Progenitor cell of endocrine pancreas (in vitro differentiated cells): Measurements from ENCODE around the gene OR5AU1. TPM values are rescaled to one million over a fixed set of nuclear protein-coding genes. Genes with fewer than 3 reads are reported as not detected.
A peak's percentile ranks its signal among the peaks of the same experiment; 100 is the strongest.

Source experiments
- DNase-seq: peaks from one replicate; pipeline ENCODE4 v3.0.0; 2021; ENCODE audit warnings: low spot score; ENCODE audit not compliant: unreplicated experiment
- H3K27ac Mint-ChIP-seq: 2 replicates; pipeline ENCODE4 v1.8.0; 2021; ENCODE audit warnings: mild to moderate bottlenecking, moderate library complexity, mixed read lengths
- H3K27me3 Mint-ChIP-seq: 2 replicates; pipeline ENCODE4 v1.8.0; 2021; ENCODE audit warnings: mixed read lengths
- H3K36me3 Mint-ChIP-seq: 2 replicates; pipeline ENCODE4 v1.8.0; 2022; ENCODE audit warnings: mixed read lengths; ENCODE audit not compliant: insufficient read depth
- H3K4me1 Mint-ChIP-seq: 2 replicates; pipeline ENCODE4 v1.8.0; 2021; ENCODE audit warnings: low read depth, mixed read lengths
- H3K4me3 Mint-ChIP-seq: 2 replicates; pipeline ENCODE4 v1.8.0; 2021; ENCODE audit warnings: low read depth, mild to moderate bottlenecking, moderate library complexity, mixed read lengths
- H3K9me3 Mint-ChIP-seq: 2 replicates; pipeline ENCODE4 v1.8.0; 2021; ENCODE audit warnings: low read depth, mixed read lengths
- CTCF ChIP-seq: fragments of 200-600 bp; sonication (generic); IDR thresholded peaks from one replicate; pipeline ENCODE4 v1.5.0; 2021; ENCODE audit warnings: antibody characterized with exemption, mild to moderate bottlenecking; ENCODE audit not compliant: unreplicated experiment
- total RNA-seq: library from RNA; stranded (reverse); gene quantifications from 2 replicates; pipeline ENCODE4 v1.2.1, GENCODE V29; 2021

The OR5AU1 gene
- total RNA-seq, 1 donor from 2014 or later = not detected

- TF ChIP-seq CTCF = no peak
- no peaks in the 10 kb centered on the region for H3K36me3 Mint-ChIP-seq
- H3K4me3 Mint-ChIP-seq = peak overlapping the region; percentile 41
- H3K27ac Mint-ChIP-seq = no peak overlapping the region
- peaks cover 2% of the 10 kb centered on the region for H3K4me1 Mint-ChIP-seq
- H3K27me3 Mint-ChIP-seq = peaks cover 5% of the 10 kb centered on the region
- DNase-seq = peak; percentile 46
- H3K9me3 Mint-ChIP-seq = peaks cover under 1% of the 10 kb centered on the region
Observed at GRCh38 chr14:21191809-21192446, 36.1 kb upstream of the OR5AU1 start.

- no peak for TF ChIP-seq CTCF
- DNase-seq = no peak
- Mint-ChIP-seq H3K4me1 (peaks cover 2% of the 10 kb centered on the region), H3K27ac (no peak overlapping the region), H3K27me3 (peaks cover 5% of the 10 kb centered on the region), H3K4me3 (peak overlapping the region; percentile 29), H3K36me3 (no peaks in the 10 kb centered on the region), H3K9me3 (no peaks in the 10 kb centered on the region)
Observed at GRCh38 chr14:21191261-21191808, 35.5 kb upstream of the OR5AU1 start.

- Mint-ChIP-seq H3K36me3 (no peaks in the 10 kb centered on the region), H3K4me3 (no peak overlapping the region), H3K27me3 (no peaks in the 10 kb centered on the region), H3K4me1 (no peaks in the 10 kb centered on the region), H3K9me3 (peaks cover 11% of the 10 kb centered on the region), H3K27ac (no peak overlapping the region)
- no peak for TF ChIP-seq CTCF
- no peak for DNase-seq
Observed at GRCh38 chr14:21185491-21185890, 29.6 kb upstream of the OR5AU1 start.

GRCh38 chr14:21184254-21184653, 28.4 kb upstream of the OR5AU1 start:
- no peak overlapping the region for H3K27ac Mint-ChIP-seq
- H3K4me3 Mint-ChIP-seq = no peak overlapping the region
- H3K9me3 Mint-ChIP-seq = peaks cover 11% of the 10 kb centered on the region
- TF ChIP-seq CTCF = no peak
- DNase-seq = no peak
- no peaks in the 10 kb centered on the region for H3K4me1 Mint-ChIP-seq
- H3K27me3 Mint-ChIP-seq = no peaks in the 10 kb centered on the region
- no peaks in the 10 kb centered on the region for H3K36me3 Mint-ChIP-seq

- no peak overlapping the region for H3K4me3 Mint-ChIP-seq
- TF ChIP-seq CTCF = no peak
- no peaks in the 10 kb centered on the region for H3K4me1 Mint-ChIP-seq
- no peak for DNase-seq
- no peak overlapping the region for H3K27ac Mint-ChIP-seq
- H3K27me3 Mint-ChIP-seq = no peaks in the 10 kb centered on the region
- H3K36me3 Mint-ChIP-seq = no peaks in the 10 kb centered on the region
- peaks cover 18% of the 10 kb centered on the region for H3K9me3 Mint-ChIP-seq
Observed at GRCh38 chr14:21182166-21182565, 26.3 kb upstream of the OR5AU1 start.
